ENCODE results near the gene DAZAP1.

DNA sequence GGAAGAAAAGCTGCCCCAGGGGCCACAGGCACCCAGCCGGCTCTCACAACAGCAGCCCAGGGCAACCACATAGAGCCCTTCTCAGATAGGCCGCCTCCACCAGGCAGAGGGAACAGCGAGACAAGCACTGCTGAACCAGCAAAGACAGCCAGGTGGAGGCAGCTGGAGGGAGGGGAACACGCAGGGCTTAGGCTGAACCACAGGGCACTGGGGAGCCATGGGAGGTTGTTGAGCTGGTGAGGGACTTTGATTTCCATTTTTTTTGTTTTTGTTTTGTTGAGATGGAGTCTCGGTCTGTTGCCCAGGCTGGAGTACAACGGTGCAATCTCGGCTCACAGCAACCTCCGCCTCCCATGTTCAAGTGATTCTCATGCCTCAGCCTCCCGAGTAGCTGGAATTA lies 9.5 kb upstream of the DAZAP1 start:
- TF ChIP-seq, protein P1, sequence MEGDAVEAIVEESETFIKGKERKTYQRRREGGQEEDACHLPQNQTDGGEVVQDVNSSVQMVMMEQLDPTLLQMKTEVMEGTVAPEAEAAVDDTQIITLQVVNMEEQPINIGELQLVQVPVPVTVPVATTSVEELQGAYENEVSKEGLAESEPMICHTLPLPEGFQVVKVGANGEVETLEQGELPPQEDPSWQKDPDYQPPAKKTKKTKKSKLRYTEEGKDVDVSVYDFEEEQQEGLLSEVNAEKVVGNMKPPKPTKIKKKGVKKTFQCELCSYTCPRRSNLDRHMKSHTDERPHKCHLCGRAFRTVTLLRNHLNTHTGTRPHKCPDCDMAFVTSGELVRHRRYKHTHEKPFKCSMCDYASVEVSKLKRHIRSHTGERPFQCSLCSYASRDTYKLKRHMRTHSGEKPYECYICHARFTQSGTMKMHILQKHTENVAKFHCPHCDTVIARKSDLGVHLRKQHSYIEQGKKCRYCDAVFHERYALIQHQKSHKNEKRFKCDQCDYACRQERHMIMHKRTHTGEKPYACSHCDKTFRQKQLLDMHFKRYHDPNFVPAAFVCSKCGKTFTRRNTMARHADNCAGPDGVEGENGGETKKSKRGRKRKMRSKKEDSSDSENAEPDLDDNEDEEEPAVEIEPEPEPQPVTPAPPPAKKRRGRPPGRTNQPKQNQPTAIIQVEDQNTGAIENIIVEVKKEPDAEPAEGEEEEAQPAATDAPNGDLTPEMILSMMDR (IDR thresholded peaks at IDR 0.05) = no peak
- TF ChIP-seq, protein P2, sequence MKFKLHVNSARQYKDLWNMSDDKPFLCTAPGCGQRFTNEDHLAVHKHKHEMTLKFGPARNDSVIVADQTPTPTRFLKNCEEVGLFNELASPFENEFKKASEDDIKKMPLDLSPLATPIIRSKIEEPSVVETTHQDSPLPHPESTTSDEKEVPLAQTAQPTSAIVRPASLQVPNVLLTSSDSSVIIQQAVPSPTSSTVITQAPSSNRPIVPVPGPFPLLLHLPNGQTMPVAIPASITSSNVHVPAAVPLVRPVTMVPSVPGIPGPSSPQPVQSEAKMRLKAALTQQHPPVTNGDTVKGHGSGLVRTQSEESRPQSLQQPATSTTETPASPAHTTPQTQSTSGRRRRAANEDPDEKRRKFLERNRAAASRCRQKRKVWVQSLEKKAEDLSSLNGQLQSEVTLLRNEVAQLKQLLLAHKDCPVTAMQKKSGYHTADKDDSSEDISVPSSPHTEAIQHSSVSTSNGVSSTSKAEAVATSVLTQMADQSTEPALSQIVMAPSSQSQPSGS (CRISPR knock-in tag; IDR thresholded peaks at IDR 0.05; ENCODE audit: borderline replicate concordance, low read depth) = no peak
- TF ChIP-seq, protein P3, sequence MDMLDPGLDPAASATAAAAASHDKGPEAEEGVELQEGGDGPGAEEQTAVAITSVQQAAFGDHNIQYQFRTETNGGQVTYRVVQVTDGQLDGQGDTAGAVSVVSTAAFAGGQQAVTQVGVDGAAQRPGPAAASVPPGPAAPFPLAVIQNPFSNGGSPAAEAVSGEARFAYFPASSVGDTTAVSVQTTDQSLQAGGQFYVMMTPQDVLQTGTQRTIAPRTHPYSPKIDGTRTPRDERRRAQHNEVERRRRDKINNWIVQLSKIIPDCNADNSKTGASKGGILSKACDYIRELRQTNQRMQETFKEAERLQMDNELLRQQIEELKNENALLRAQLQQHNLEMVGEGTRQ (CRISPR knock-in tag; IDR thresholded peaks at IDR 0.05) = no peak
- TF ChIP-seq ELF4 (CRISPR knock-in tag; IDR thresholded peaks at IDR 0.05; ENCODE audit: low read depth) = no peak
- TF ChIP-seq ETV6 (CRISPR knock-in tag; IDR thresholded peaks at IDR 0.05) = no peak
